PC-9 (cell line): ENCODE measurements around the gene FAM131A.

Experiments
- EZH2 ChIP-seq: fragments of 200-600 bp; sonication (generic); IDR thresholded peaks from 2 replicates; pipeline ENCODE4 v1.8.0; 2017; ENCODE audit warnings: antibody characterized with exemption, low read depth
- TF ChIP-seq, protein P1 (sequence below): fragments of 200-600 bp; sonication (generic); conservative IDR thresholded peaks from 2 replicates; pipeline ENCODE4 v1.6.1; 2017; ENCODE audit warnings: mixed run types, antibody characterized with exemption, mild to moderate bottlenecking, moderate library complexity

DNA sequence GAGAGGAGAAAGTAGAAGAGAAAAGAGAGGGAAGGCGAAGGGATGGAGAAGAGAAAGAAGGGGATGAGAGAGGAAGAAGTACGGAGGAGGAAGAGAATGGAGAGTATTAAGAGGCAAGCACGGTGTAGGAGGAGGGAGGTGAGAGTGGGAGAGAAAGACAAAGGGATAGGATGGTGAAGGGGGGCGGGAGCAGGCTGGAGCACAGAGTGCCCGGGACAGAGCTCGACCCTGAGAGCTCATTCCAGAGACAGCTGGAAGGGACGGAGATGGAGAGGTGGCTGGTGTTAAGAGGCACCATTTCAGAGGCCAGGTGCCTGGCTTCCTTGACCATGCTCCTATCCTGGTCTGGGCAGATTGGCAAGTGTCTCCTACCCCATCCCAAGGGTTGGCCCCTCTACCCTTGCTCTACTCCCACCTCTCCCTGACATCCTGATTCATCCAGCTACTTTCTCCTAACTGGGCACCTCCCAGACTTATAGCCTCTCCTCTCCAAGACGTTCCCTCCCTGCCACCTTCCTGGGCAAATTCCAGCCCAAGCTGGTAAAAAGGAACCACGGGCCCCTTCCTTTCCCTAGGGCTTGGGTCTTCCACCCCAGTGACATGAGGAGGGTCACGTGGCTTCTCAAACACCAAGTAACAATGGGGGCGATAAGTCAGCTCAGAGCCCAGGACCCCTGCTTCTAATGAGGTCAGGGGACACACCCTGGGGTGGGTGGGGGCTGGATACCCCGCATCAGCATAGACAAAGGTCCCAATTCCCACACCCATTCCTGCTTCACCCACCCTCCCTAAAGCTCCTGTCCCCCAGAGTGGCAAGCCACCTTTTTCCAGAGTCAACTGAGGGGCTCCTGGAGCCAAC, 22.9 kb downstream of the FAM131A start:
- TF ChIP-seq, protein P1, sequence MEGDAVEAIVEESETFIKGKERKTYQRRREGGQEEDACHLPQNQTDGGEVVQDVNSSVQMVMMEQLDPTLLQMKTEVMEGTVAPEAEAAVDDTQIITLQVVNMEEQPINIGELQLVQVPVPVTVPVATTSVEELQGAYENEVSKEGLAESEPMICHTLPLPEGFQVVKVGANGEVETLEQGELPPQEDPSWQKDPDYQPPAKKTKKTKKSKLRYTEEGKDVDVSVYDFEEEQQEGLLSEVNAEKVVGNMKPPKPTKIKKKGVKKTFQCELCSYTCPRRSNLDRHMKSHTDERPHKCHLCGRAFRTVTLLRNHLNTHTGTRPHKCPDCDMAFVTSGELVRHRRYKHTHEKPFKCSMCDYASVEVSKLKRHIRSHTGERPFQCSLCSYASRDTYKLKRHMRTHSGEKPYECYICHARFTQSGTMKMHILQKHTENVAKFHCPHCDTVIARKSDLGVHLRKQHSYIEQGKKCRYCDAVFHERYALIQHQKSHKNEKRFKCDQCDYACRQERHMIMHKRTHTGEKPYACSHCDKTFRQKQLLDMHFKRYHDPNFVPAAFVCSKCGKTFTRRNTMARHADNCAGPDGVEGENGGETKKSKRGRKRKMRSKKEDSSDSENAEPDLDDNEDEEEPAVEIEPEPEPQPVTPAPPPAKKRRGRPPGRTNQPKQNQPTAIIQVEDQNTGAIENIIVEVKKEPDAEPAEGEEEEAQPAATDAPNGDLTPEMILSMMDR = no peak
- TF ChIP-seq EZH2 = no peak
